RCC 7860 (cell line): Measurements from ENCODE around the gene SORCS2.

ENCODE experiments used
- DNase-seq: peaks from one replicate; pipeline ENCODE4 v3.0.0-alpha.2; 2015; ENCODE audit warnings: low spot score
- FAIRE-seq: peaks from 2 replicates; lab custom pipeline; 2012; peaks lifted over from hg19 to GRCh38; lab: Jason Lieb, UNC

The SORCS2 gene

DNA sequence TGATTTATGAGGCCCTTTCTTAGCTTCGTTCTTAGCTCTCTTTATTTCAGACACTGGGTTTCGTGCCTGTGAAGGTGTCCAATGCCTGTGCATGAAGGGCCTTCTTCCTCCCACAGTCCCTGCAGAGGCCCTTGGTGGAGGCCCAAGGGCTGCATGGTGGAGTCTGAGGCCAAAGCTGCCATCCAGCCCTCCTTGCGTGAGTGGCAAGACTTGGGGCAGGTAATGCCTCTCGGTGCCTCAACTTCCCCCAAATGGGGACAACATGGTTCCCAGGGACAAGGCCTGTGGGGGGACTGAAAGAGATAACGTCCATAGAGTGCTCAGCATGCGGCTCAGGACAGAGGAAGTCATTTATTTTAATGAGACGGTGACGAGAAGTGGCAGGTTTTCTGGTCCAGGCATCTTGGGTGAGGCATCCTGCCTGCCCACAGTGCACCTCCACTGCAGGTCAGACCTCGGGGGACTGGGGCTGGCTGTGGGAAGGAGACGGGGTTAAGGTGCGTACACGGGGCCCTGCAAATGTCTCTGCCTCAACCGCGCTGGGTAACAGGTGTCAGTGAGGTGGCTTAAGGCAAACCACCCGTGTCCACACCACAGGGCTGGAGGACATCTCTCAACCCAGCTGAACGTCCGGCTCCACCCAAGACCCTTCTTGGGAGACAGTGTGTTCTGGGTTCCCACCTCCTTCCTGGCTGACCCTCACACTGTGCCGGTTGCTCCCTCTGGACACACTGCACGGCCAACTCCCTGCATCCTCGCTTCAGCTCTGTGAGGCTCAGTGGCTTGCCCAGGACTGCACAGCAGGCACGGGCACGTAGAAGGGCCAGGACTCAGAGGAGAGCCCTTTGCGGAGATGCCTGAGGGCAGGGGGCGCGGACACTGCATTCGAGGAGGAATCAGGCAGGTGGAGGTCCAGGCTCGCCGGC lies 191.9 kb downstream of the SORCS2 start:
- FAIRE-seq (no peak), DNase-seq (no peak)

DNA sequence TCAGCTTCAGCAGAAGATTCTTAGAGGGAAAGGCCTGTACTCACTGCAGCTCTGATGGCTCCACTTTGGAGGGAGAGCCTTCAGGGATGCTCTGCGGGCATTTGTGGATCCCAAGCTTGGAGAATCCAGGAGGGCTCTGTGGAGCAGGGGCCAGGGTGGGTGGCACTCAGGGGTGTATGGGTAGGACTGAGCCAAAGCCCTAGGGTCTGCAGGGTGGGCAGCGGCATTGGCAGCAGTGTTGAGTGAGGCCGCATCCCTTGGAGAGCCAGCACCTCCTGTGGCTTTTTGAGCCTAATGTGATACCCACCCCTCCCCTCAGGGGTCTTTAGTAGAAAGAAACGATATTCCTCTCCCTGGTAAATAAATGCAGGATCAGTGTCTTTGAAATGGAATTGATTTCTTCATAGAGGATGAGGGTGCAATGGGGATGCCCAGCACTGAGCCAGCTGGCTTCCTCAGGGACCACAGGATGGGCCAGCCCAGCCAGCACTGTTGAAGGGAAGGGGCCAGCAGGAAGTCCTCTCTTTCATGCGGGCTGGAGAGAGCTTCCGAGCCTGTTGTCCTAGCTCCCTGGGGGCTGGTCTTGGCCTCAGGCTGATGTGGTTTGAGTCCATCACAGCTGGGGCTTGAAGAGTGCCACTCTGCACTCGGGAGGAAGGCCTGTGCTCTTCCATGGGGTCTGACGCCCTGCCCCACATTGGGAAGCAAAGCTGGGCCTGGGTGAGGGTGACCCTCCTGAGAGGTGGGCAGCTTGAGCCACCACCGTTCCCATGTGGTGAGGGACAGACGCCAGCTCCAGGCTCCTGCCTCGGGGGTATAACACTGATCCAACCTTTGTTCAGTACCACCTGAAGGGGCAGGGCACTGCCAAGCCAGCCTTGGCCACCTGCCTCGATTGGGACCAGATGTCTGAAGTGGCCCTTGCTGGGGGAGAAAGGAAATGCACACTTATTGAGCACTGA lies 192.9 kb downstream of the SORCS2 start:
- DNase-seq = no peak
- FAIRE-seq = no peak

DNA sequence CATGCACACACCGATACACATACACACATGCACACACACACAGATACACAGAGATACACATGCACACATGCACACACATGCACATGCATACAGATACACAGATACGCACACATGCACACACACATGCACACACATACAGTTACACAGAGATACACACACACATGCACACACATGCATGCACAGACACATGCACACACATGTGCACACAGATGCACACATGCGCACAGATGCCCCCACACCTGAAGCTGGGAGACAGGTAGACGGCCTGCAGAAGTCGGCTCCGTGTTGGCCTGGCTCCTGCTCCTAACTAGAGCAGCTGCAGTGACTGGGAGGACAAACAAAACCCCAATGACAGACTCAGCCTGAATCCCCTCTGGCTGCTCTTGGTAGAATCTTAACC lies 195.6 kb downstream of the SORCS2 start:
- no peak for DNase-seq
- FAIRE-seq = no peak

DNA sequence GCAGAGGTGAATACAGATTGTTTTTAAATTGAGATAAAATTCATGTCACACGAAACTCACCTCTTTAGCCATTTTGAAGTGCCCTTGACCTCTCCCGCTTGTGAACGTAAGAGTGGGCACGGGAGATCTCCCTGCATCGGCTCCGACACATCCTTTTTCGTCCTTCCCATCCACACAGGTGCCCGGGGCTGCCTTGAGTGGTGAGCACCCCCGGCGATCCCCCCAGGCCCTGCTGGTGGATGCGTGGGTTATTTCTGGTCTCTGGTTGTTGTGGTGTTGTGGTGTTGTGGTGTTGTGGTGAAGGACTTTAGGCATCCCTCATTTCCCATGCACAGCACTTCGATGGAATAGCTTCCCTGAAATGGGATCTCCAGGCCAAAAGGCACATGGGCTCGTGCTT lies 196.3 kb downstream of the SORCS2 start:
- FAIRE-seq = no peak
- no peak for DNase-seq

DNA sequence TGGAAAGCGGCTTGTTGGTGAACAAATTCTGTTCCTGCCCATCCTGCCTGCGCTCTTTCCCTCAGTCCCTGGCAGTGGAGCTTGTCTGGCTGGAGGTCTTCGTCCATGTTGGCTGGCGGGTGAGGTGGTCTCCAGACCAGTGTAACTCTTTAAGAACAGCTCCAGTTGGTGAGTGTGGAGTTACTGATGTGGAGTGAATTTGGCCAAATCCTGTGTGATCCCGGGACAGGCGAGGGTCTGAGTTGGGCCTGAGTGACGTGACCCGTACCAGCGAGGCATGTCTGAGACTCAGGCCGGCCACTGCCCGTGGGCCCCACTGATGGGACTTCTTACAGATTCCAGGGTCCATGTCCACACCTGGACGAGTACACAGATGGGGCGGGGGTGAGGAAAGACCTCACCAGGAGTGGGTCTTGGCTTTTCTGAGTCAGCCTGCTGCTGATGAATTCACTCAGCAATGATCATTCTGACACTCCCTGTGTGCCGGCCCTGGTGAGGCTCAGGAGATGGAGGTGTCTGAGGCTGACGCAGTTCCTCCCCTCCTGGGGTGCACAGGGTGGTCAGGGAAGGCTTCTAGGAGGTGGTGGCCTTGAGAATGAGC lies 196.9 kb downstream of the SORCS2 start:
- no peak for FAIRE-seq
- DNase-seq = no peak

DNA sequence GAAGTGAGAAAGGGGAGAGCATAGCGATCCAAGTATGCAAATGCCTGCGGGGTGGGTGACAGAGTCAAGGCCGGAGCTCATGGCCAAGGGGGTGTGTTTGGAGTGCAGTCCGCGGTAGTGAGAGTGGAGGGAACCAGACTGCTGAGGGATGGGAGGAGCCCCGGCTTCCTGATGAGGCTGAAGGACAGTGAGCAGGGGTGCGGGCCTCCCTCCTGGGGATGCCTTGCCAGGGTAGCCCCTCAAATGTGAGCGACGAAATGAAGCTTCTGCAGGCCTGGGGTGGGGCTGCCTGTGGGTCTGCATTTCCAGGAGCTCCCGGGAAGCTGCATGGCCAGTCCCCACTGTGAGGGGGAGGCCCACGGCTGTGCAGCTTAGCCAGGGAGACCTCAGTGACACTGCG lies 197.4 kb downstream of the SORCS2 start:
- DNase-seq (no peak), FAIRE-seq (no peak)

DNA sequence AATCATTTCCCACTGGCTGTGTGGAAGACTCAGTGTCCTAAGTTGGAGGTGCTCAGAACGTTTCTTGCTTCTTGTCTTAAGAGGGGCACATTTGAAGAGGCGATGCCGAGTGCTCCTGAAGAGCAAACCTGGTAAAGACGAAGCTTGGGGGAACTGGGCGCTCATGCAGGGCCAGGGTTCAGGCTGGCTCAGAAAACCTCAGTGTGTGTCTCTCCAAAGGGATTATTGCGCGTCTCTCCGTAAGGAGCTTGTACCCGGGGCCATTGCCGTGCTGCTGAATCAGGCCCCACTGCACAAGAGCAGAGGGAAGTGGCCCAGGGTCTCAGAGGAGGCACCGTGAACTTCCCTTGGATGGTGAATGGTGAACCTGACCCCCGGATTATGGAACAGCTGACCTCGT lies 198.0 kb downstream of the SORCS2 start:
- no peak for DNase-seq
- FAIRE-seq = no peak

DNA sequence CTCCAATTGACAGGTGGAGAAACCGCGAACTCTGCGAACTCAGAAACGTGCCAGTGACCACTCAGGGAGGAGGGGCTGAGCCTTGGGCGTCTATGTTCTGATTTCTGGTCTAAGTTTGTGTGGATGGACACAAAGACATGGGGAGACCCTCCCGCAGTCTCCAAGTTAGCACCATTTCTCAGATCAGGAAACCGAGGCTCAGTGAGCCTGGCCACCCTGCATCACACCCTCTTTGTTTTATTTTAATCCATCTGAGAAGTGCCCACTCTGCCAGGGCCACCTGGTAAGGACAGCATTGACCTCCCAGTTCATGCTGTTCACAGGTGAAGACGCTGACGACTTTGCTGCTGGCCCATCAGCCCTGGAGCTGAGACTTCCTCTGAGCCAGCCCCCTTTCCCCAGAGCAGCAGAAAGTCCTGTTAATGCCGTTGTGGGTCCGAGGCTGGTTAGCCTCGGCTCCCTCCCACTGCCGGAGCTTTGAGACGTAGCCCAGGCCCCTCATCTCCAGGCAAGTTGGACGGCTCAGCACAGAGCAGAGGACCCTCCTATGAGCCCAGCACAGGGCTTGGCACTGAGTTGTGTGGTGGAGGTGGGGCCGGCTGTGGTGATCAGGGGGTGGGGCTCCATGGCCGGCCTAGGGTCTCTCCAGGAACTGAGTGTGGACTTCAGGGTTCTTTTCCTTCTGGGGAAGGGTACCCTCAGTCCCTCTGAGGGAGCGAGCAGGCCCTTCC lies 198.7 kb downstream of the SORCS2 start:
- no peak for DNase-seq
- no peak for FAIRE-seq

DNA sequence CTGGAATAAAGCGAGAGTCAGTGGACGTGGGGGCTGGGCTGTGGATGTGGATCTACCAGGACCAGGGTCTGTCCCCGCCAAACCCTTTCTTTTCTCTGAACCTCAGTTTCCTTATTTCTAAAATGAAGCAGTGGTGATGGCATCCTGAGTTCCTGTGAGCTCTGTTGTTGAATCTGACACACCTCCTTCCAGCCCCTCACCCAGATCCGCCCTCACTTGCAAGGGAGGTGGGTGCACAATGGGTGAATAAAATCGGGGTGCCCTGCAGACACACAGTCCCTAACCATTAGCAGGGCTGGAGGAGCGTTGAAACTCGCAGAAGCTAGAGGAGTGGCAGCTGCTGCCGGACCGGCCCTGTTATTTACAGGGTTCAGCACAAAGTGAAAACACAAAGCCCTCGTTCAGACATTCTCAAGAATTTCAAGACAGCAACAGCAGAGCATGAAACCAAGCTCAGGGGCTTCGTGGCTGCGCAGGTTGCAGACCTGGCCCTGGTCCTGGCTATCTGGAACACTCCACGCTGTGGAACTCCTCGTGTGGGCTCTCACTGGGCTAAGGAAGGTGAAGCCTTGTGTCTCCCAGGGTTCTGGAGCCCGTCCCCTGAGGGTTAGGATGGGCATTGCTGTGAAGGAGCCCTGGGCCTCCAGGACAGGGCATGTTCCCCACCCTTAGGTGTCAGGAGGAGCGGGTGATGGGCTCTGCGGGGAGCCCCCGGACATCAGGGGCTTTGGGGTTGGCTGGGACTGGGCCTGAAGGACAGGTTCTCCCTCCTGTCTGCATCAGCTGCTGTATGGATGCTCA lies 199.5 kb downstream of the SORCS2 start:
- DNase-seq (no peak), FAIRE-seq (no peak)

DNA sequence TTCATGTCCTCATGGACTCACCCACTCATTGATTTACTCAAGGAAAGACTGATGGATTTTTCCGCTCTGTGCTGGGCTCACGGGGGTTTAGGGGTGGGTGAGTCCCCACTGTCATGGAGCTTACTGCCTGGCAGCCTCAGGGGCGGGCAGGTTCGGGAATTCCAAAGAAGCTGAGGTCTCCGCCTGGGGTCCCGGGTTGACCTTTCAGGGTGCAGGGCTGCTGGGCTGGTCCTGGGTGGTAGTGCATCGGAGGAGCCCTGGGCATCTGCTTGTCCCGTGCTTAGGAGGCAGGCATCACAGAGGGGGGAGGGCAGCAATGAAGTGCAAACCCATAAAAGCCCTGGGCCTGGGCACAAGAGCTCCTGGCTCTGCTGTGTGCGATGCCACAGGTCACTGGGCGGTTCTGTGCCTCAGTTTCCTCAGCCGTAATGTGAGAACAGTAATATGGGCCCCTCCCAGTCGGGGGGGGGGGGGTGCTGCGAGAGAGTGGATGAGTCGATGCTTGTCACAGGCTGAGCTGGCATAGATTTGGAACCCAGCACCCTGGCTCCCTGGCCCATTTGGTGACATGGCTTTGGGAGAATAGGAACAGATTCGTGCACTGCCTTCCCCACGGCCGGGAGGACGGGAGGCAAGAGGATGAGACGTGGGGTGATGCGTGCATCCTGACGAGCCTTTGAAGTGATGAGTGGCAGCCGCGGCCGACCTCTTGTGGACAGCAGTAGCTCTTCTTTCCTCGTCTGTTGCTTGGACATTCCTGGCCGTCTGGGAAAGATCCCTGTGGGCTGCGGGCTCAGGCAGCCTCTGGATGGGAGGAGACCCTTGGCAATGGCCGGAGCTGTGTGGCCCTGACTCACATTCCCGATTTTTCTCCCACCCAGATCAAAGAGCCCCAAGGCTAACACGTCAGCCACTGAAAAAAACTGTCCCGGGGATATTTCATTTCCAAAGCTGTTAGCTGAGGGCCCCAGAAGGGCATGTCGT lies 200.4 kb downstream of the SORCS2 start:
- FAIRE-seq = no peak

DNA sequence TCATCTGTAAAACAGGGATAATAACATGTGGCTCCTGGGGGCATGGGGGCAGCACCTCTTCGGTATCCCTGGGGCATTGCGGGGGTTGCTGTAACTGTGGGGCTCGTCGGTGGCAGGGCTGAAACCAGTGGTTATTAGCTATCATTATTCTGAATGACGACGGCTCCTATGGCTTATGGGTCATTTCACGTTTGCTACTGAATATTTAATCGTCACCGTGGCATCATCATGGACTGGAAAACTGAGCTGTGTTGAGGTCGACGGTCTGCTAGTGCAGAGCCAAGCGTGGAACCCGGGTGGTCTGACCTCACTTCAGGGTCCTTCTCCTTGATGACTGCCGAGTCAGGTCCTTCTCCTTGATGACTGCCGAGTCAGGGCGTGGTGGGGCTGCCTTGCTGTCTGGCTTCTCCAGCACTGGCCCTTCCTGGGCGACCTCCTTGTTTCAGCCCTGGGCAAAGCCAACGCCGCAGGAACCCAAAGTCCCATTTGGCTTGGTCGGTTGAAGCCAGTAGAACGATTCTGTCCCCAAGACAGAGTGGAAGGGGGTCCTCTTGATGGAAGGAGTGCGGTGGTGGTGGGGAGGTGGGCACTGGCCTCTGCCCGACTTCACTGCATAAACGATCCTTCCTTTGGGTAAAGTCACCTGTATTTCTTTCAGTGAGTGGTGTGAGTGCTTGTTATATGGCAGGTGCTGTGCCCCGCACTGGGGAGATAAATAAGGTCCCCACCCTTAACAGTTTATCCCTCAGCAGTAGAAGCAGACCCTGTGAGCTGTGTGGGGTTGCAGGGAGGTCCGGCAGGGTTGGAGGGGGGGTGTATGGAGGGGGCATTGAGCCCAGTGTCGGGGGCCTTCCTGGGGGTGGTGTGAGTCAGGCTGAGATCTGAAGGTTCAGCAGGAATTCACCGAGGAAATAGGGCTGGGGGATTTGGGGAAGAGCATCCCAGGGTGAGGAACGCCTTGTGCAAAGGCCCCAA lies 201.6 kb downstream of the SORCS2 start:
- no peak for FAIRE-seq
- DNase-seq = no peak

More for the DNA sequence above, 200.4 kb downstream of the SORCS2 start:
- DNase-seq = no peak

DNA sequence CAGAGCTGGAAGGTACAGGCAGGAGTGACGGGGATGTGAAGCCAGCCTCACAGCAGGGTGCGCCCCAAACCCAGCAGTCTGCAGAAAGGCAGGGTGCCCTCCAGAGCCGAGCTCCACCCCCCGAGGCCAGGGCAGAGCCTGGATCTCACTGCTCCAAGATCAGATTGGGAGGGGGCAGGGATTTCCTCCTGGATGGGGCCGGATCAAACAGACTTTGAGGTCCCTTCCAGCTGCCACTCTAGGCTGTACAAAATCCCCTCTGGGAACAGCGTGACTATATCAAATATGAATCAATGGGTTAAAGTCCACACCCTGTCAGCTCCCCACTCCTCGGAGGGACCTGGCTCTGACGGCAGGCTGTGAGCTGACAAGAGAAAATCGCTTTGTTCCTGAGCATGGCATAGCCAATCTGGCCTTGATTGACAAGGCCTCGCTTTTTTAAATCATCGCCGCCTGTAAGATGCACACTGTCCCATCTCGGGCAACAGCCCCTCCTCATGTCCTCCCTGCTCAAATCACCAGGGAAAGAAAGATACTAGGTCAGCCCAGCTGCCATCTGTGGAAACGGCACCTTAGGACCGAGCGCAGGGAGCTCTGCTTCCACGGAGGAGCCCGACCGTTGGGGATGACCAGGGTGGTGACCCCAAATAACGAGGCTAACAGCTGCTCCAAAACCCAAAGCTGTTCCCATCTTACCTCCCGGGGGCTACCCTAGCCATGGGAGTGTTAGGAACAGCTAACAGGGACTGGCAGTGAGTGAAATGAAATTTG lies 202.5 kb downstream of the SORCS2 start:
- no peak for FAIRE-seq
- no peak for DNase-seq

DNA sequence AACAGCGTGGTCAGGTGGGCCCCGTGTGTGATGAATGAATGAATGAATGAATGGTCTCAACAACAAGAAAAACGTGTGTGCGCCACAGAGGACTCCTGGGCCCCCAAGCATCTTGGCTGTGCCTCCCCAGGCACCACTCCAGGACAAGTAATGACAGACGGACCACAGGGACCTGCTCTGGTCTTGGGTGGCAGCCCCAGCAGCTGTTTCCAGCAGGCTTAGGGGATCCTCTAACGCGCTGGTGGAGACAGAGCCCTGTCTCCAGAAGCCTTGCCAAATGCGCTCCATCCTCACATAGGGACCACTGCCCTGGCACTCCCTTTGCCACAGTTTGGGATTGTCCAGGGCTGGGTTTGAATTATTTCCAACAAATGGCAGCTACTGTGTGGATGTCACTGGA lies 203.3 kb downstream of the SORCS2 start:
- DNase-seq (no peak), FAIRE-seq (no peak)

DNA sequence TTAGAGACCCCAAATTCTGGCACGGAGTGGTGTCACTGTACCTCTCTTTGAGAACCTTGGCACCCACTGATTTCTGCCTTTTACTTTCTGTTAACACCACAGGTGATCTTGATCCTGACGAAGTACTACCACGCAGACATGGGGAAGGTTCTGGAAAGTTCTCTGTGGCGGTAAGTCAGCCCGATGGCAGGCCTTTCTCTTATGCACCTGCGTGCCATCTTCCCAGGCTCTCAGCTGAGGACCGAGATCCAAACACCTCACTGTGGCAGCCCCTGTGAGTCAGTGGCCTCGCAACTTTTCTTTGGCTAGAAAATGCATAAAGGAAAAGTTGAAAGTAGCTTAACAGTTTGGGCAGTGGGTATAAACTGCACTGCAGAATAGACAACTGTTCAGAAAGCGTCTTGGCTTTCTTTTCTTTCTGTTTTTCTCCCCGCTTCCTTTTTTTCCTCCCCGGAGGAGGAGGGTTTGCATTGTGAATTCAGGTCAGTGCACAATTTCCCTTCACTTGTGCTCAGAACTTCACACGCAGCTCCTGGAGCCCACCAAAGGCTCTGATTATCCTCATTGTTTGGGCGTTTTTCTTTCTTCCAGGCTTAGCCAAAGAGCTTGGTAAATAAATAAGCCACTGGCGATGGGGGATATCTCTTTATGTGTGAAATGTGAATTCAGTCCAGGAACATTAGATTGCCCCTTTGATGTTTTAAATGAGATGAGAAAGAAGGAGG lies 204.0 kb downstream of the SORCS2 start:
- DNase-seq = no peak

DNA sequence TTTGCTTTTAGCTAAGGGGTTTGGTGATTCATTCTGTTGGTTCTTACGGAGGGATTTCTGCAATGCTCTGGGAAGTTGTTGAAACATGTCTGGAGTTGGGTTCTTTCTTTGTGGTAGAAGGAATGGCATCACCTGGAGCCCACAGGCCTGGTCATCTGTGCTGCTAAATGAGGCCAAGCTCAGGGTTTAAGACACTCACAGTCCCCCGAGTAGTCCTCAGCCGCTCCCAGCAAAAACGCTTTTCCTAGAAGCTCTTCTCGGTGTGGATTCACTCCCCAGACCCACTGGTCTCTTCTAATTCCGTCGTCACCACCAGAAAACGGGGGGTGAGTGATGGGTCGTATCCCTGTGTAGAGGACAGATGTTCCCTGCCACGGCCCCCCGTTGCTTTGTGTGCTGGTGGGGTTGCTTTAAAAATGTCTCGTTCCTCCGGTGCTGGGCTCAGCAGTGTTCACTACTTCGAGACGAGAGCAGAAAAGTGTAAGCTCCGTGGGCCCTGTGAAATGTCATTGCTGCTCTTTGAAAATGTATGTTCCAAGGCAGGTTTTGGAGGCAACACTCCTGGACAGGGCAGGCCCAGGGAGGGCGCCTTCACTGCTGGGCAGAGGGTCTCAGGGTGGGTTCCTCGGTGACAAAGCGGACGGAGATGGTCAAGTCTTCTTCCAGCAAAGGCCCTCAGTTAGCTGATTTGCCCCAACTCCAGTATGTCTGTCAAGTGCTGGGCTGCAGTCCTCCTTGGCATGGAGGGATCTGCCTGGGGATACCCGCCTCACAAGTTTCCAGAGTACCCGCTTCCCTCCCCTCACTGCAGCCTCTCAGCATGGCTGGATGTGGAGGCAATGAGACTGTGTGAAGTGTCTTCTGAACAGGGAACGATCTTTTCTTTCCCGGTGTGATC lies 205.1 kb downstream of the SORCS2 start:
- DNase-seq (no peak), FAIRE-seq (no peak)

More for the DNA sequence above, 204.0 kb downstream of the SORCS2 start:
- no peak for FAIRE-seq
